NOMO-1 treated with dmso at 0.1 percent for 144 hours (cell line): Measurements from ENCODE around the gene ADCY3.
"Not testable (repeated sequence)": the region's sequence is repeated elsewhere in the genome, so short reads cannot be mapped to it uniquely, and the experiment has no call there.

Experiments
- DNase-seq: peaks from one replicate; lab custom pipeline; 2025; ENCODE audit not compliant: unreplicated experiment; lab: John Stamatoyannopoulos, UW

ADCY3 gene

GRCh38 chr2:24816404-24816803 lies 103.6 kb downstream of the ADCY3 start:
- DNase-seq, result no peak

- no peak for DNase-seq
Measured at GRCh38 chr2:24815171-24815570, 104.9 kb downstream of the ADCY3 start.

GRCh38 chr2:24814516-24814915 lies 105.5 kb downstream of the ADCY3 start:
- DNase-seq, result no peak

- DNase-seq, result no peak
Measured at GRCh38 chr2:24813691-24814137, 106.3 kb downstream of the ADCY3 start.

GRCh38 chr2:24809316-24810007 lies 110.6 kb downstream of the ADCY3 start:
- DNase-seq, result no peak

GRCh38 chr2:24806661-24807036 lies 113.4 kb downstream of the ADCY3 start:
- no peak for DNase-seq

- not testable (repeated sequence) for DNase-seq
Measured at GRCh38 chr2:24805811-24806660, 114.0 kb downstream of the ADCY3 start.

- DNase-seq, result not testable (repeated sequence)
Measured at GRCh38 chr2:24800487-24800886, 119.5 kb downstream of the ADCY3 start.

GRCh38 chr2:24797644-24798043 lies 122.4 kb downstream of the ADCY3 start:
- no peak for DNase-seq

GRCh38 chr2:24793761-24794435 lies 126.1 kb downstream of the ADCY3 start:
- DNase-seq, result no peak

- peak; percentile 96 for DNase-seq
Measured at GRCh38 chr2:24792874-24793760, 126.9 kb downstream of the ADCY3 start, which contains the start of the genes CENPO and PTRHD1. CENPO (plus strand) TSS chr2:24793425; CDS start chr2:24793920, 495 bp downstream. PTRHD1 (minus strand) TSS chr2:24793391; CDS start chr2:24793377, 14 bp downstream.

GRCh38 chr2:24792542-24792873 lies 127.5 kb downstream of the ADCY3 start:
- no peak for DNase-seq

- DNase-seq, result no peak
Measured at GRCh38 chr2:24791452-24791851, 128.6 kb downstream of the ADCY3 start.

- DNase-seq, result no peak
Measured at GRCh38 chr2:24788816-24789215, 131.2 kb downstream of the ADCY3 start.

GRCh38 chr2:24787532-24787931 lies 132.5 kb downstream of the ADCY3 start:
- no peak for DNase-seq

GRCh38 chr2:24785671-24786321 lies 134.2 kb downstream of the ADCY3 start:
- DNase-seq, result peak; percentile 39

- DNase-seq, result no peak
Measured at GRCh38 chr2:24783641-24784040, 136.4 kb downstream of the ADCY3 start.

- no peak for DNase-seq
Measured at GRCh38 chr2:24779116-24779515, 140.9 kb downstream of the ADCY3 start.

GRCh38 chr2:24774373-24774772 lies 145.7 kb downstream of the ADCY3 start:
- no peak for DNase-seq
